Mononuclear cell (primary cell): ENCODE results near the gene CDC37L1. TPM values are rescaled to one million over a fixed set of nuclear protein-coding genes. Genes with fewer than 3 reads are reported as not detected.
"Not testable (repeated sequence)": the region's sequence is repeated elsewhere in the genome, so short reads cannot be mapped to it uniquely, and the experiment has no call there.

Source experiments
- H3K27me3 ChIP-seq: 2 replicates; pipeline ENCODE4 v1.6.0; 2011; ENCODE audit warnings: low read length, control low read depth; ENCODE audit not compliant: insufficient read depth
- H3K4me1 ChIP-seq: 2 replicates; pipeline ENCODE4 v1.5.1; 2011; ENCODE audit warnings: mild to moderate bottlenecking, low read length, control low read depth; ENCODE audit not compliant: insufficient read depth
- H3K4me3 ChIP-seq: 2 replicates; pipeline ENCODE4 v1.5.1; 2011; ENCODE audit warnings: mild to moderate bottlenecking, low read length, moderate library complexity
- H3K9me3 ChIP-seq: 2 replicates; pipeline ENCODE4 v1.5.1; 2011; ENCODE audit warnings: low read depth, mild to moderate bottlenecking, control low read depth, low read length
- total RNA-seq: library from RNA; depleted of rRNA; stranded (reverse); fragments of >200 nt; gene quantifications from one replicate; pipeline ENCODE4 v1.2.3, GENCODE V29; 2012

Gene CDC37L1
- 36.2 TPM for total RNA-seq

DNA sequence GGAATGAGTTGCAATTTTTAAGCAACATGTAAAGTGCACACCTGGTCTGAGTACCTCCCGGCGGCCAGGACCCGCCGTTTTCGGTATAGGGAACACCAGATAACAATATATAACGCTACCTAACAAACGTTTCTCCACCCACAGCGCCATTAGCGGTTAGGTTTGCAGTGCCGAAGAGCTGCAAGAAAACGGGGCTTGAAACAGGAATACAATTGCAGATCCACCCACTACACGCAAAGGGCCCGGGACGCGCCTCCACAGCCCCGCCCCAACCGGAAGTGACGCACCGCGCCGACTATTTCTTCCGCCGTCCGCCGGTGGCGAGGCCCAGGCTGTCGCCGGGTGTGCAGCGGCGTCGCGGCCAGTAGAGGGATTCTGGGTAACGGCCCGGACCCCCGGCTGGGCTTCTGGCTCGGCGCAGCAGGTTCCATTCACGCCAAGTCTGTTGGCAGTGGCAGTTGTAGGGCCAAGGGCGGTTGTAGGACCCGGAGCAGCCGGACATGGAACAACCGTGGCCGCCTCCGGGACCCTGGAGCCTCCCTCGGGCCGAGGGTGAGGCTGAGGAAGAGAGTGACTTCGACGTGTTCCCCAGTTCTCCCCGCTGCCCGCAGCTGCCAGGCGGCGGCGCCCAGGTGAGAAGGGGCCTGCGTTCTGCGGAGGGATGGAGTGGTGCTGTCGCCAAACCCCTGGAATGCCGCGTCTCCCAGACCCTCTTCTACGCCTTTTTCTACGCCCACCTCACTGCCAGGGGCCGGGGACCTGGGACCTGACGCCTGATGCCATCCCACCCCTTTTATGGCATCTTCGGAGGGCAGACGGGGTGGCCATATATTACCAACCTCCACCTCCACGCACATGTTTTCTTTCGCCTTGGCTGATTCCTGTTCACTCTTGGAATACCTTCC is at the start of gene CDC37L1:
CDC37L1 (plus strand) TSS at position 302 of the 905 bp plus-strand sequence; CDS start at position 501, 199 bp downstream.
- Histone ChIP-seq H3K27me3 (no peaks in the 10 kb centered on the region), H3K4me1 (peaks cover 22% of the 10 kb centered on the region), H3K4me3 (peak within 1 kb of the TSS; percentile 85), H3K9me3 (no peaks in the 10 kb centered on the region)

DNA sequence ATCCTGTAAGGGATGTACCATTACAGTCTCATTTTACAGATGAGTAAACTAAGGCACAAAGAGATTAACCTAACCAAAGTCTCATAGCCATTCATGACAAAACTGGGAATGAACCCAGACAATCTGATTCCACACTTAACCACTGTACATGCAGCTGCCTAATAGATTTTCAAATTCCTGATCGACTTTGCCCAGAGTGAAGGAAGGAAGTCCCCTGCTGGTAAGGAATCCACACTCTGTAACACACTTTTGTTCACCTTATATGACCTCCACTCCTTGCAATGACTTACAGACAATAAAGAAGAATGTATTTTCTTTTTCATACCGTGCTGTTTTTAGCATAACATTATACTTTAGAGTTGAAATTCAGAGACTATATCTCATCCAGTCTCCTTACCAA is 48.5 kb upstream of the CDC37L1 start:
- Histone ChIP-seq H3K4me3 (no peak overlapping the region), H3K9me3 (no peaks in the 10 kb centered on the region), H3K27me3 (peaks cover 6% of the 10 kb centered on the region), H3K4me1 (no peaks in the 10 kb centered on the region)

DNA sequence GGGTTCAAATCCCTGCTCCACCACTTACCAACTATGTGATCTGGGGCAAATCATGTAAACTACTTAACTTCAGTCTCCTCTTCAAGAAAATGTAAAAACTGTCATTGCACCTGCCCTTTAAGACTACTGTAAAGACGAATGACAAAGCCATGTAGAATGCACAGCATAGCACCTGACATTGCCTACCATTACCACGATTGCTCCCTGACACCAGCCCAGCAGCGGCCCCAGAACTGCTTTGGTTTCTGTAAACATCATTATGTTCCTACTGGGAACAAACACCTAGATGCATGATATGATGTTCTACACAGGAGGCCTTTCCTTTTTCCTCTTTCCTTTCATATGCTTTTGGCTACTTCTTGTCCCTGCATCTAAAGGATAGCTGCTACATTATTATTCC is 40.4 kb upstream of the CDC37L1 start:
- H3K9me3 ChIP-seq = no peaks in the 10 kb centered on the region
- no peaks in the 10 kb centered on the region for H3K27me3 ChIP-seq
- no peaks in the 10 kb centered on the region for H3K4me1 ChIP-seq
- no peak overlapping the region for H3K4me3 ChIP-seq

DNA sequence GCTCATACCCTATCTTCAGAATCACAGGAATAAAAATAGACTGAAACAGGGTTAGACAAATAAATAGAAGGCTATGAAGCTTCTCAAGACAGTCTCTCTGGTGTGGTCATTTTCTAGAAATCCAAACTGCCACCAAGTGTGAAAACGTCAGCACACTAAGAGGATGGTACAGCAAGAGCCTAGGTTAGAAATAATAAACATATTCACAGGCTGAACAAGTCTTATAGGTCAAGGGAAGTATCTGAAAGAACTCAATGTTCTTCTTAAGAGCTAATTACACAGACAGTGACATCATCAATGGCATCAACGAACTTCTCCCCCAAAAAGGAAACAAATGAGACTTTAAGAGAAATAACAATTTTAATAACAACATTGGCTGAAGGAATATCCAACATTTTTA is 39.9 kb upstream of the CDC37L1 start:
- Histone ChIP-seq H3K4me3 (no peak overlapping the region), H3K27me3 (no peaks in the 10 kb centered on the region), H3K9me3 (no peaks in the 10 kb centered on the region), H3K4me1 (no peaks in the 10 kb centered on the region)

DNA sequence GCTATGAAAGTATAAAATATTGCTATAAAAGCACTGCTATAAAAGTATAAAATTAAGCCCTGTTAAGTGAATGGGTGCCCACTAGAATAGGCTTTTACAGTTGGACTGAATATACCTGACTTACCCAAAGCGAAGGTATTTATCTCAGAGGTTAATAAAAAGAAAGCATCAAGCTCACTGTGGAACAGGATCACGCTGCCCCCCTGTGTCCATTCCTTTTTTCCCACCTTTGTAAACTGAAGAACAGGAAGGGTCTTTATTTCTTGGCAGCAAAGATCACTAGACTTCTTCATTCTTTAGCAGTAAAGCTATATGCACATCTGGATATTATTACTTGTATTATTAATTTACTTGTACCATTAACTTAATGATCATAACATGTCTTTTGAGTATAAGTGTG is 39.3 kb upstream of the CDC37L1 start:
- Histone ChIP-seq H3K4me3 (no peak overlapping the region), H3K4me1 (no peaks in the 10 kb centered on the region), H3K9me3 (no peaks in the 10 kb centered on the region), H3K27me3 (no peaks in the 10 kb centered on the region)

DNA sequence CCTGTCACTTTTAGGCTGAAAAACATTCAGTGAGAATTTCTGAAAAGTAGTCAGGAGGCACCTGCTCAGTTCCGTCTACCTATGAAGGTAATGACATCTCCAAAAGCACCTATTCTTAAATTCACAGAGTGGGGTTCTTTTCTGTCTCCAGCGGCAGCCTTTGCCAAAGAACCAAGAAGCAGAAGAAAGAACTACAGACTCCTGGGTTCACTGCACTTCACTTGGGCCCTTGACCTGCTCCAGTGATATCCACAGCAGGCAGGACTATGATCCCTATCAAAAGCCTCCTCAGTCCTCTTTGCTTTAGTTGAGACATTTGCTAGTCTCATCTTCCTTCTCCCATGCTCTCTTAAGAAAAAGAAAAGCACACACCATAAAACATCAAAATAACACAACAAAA is 37.0 kb upstream of the CDC37L1 start:
- Histone ChIP-seq H3K9me3 (no peaks in the 10 kb centered on the region), H3K4me3 (no peak overlapping the region), H3K4me1 (no peaks in the 10 kb centered on the region), H3K27me3 (no peaks in the 10 kb centered on the region)

DNA sequence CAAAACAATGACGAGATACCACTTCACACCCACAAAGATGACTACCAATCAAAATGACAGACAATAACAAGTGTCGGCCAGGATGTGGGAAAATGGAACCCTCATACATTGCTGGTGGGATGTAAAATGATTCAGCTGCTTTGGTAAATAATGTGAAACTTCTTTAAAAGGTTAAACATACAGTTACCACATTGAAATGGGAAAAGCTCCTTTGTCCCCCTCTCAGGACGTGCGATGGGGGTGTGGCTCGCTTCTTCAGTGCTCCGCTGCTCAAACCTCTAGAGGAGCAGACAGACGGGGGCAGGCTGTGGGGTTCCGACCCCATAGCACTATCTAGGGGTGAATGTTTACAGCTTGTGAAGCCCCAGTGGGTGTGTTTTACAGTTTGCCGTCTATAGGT is 25.3 kb upstream of the CDC37L1 start:
- Histone ChIP-seq H3K27me3 (peaks cover 3% of the 10 kb centered on the region), H3K4me3 (no peak overlapping the region), H3K4me1 (no peaks in the 10 kb centered on the region), H3K9me3 (no peaks in the 10 kb centered on the region)

DNA sequence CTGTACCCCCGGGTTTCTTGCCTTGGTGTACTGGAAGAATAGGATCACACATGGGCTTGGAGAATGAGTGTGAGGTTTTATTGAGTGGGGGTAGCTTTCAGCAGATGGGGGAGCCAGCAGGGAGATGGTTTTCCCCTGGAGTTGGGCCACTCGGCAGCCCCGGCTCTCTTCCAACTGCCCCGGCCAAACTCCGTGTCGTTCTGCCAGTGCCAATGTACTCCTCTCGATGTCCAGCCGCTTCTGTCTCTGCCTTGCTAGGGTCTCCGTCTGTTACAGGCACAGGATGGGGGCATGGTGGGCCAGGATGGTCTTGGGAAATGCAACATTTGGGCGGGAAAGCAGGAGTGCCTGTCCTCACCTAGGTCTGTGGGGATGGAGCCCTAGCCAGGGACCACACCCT is 24.8 kb upstream of the CDC37L1 start:
- Histone ChIP-seq H3K4me1 (no peaks in the 10 kb centered on the region), H3K4me3 (no peak overlapping the region), H3K9me3 (no peaks in the 10 kb centered on the region), H3K27me3 (peaks cover 3% of the 10 kb centered on the region)

DNA sequence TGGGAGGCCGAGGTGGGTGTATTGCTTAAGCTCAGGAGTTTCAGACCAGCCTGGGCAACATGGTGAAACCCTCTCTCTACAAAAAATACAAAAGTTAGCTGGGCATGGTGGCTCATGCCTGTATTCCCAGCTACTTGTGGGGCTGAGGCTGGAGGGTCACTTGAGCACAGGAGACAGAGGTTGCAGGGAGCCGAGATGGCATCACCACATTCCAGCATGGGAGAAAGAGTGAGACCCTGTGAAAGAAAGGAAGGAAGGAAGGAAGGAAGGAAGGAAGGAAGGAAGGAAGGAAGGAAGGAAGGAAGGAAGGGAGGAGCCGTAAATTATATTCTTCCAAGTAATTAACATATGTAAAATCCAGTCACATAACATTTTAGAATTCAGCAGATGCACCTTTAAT is 23.2 kb upstream of the CDC37L1 start:
- not testable (repeated sequence) for H3K4me1 ChIP-seq, H3K27me3 ChIP-seq, H3K9me3 ChIP-seq, H3K4me3 ChIP-seq

DNA sequence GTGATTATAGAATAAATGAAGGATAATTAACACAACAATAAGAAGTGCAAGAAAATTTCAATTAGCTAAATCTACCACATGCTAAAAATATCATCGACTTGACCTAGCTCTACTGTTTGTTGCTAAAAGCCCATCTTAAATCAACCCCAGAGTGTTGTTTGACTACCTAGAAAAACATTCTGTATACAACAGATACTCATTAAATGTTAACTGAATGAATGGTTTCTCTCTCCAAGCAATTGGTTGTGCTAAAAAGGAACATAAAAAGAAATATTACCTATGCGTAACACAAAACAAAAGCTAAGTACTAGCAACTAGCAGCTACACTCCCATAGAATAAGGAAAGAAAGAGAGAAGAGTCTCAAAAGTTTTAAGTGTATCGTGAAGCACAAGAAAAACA is 22.7 kb upstream of the CDC37L1 start:
- Histone ChIP-seq H3K4me1 (peaks cover 2% of the 10 kb centered on the region), H3K27me3 (no peaks in the 10 kb centered on the region), H3K4me3 (no peak overlapping the region), H3K9me3 (no peaks in the 10 kb centered on the region)

DNA sequence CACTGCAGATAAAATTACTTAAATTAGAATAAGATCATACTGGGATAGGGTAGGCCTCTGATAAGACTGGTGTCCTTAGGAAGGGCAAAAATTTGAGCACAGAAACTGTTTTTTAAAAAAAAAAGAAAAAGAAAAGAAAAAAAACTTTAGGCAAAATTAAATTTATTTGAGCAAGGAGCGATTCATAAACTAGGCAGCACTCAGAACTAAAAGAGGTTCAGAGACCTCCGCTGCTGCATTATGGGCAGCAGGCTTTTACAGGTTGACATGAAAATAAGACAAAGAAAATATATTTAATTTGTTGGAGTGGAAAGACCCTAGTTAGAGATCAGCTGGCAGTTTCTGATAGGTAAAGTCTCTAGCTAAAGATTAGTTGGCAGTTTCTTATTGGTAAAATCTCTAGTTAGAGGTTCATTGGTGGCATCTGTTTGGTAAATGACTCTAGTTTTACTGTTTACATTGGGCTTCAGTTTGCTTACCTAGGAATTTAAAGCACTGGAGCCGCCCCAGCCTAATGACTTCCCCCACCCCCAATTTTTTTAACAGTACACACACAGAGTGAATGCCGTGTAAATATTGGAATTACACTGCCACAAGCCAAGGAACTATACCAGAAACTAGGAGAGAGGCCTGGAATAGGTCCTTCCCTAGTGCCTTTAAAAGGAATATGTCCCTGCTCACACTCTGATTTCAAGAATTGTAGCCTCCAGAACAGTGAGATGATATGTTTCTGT is 21.8 kb upstream of the CDC37L1 start:
- Histone ChIP-seq H3K27me3 (no peaks in the 10 kb centered on the region), H3K4me1 (peaks cover 8% of the 10 kb centered on the region), H3K9me3 (no peaks in the 10 kb centered on the region), H3K4me3 (no peak overlapping the region)

DNA sequence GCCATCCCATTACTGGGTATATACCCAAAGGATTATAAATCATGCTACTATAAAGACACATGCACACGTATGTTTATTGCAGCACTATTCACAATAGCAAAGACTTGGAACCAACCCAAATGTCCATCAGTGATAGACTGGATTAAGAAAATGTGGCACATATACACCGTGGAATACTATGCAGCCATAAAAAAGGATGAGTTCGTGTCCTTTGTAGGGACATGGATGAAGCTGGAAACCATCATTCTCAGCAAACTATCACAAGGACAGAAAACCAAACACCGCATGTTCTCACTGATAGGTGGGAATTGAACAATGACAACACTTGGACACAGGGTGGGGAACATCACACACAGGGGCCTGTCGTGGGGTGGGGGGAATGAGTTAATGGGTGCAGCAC is 18.7 kb upstream of the CDC37L1 start:
- H3K27me3 ChIP-seq, H3K9me3 ChIP-seq, H3K4me3 ChIP-seq: not testable (repeated sequence)
- peaks cover 36% of the 10 kb centered on the region for H3K4me1 ChIP-seq

DNA sequence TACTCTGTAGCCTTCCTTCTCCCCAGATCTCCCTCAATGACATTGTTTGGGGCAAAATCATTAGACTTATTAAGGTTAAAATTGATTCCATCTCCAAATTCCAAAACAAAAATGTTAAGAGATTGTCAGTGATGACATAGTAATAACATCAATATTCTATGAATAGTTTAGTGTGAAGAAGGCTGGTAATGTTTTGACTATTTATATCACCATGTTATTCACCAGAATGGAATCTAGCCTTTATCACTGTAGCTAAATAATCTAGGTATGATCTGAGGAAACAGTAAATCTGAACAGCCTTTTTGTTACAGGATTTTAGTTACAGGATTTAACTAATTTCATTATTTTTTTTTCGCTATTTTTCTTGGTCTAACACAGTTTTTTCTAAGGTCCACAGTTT is 18.2 kb upstream of the CDC37L1 start:
- no peaks in the 10 kb centered on the region for H3K27me3 ChIP-seq
- no peak overlapping the region for H3K4me3 ChIP-seq
- peaks cover 40% of the 10 kb centered on the region for H3K4me1 ChIP-seq

DNA sequence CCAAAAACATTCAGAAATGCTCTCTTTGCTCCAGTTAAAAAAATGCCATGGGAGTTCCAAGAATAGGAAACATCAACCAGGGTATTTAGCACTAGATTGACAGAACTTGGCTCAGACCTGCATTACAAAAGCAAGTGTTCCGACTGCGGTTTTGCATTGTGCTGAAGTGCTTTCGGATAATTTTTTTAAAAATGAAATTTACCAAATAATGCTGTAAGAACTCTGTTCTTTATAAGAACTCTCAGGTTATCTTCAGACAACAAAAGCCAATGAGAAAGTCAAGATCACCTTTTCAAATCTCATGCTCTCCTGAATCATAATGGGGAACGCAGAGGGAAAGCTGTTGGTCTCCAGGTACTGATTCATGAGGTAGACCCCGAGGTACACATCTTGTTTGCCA is 17.8 kb upstream of the CDC37L1 start:
- Histone ChIP-seq H3K4me3 (peak overlapping the region; percentile 80), H3K4me1 (peaks cover 45% of the 10 kb centered on the region), H3K27me3 (no peaks in the 10 kb centered on the region), H3K9me3 (no peaks in the 10 kb centered on the region)

More for the DNA sequence above, 18.2 kb upstream of the CDC37L1 start:
- no peaks in the 10 kb centered on the region for H3K9me3 ChIP-seq

DNA sequence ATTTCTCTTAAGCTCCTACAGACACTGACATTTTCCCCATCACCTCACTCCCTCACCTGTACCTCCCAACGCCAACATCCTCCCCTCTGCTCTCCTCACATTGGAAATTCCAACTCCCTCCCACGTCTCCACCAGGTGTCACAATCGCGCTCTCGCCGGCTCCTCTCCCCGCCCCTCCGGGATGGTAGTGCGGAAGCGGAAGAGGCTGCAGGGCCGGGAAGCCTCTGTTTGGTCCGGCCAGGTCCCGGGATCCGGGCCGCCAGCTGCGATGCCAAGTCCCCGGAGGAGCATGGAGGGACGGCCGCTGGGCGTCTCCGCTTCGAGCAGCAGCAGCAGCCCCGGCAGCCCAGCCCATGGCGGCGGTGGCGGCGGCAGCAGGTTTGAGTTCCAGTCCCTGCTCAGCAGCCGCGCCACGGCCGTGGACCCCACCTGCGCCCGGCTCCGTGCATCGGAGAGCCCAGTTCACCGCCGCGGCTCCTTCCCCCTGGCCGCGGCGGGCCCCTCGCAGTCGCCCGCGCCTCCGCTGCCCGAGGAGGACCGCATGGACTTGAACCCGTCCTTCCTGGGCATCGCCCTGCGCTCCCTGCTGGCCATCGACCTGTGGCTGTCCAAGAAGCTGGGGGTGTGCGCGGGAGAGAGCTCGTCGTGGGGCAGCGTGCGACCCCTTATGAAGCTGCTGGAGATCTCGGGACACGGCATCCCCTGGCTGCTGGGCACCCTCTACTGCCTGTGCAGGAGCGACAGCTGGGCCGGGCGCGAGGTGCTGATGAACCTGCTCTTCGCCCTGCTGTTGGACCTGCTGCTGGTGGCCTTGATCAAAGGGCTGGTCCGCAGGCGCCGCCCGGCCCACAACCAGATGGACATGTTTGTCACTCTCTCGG is 17.0 kb upstream of the CDC37L1 start, which contains the start of gene PLPP6:
PLPP6 (plus strand) TSS at position 187 of the 881 bp plus-strand sequence; CDS start at position 269, 82 bp downstream.
- Histone ChIP-seq H3K9me3 (no peaks in the 10 kb centered on the region), H3K27me3 (peaks cover 6% of the 10 kb centered on the region), H3K4me3 (peak within 1 kb of the TSS; percentile 80), H3K4me1 (peaks cover 45% of the 10 kb centered on the region)
